Femur (tissue), 1 donor: ENCODE results near the gene KCNK1.

ENCODE experiments used
- DNase-seq: peaks from one replicate; pipeline ENCODE4 v3.0.0-alpha.2; 2017

The KCNK1 gene

DNA sequence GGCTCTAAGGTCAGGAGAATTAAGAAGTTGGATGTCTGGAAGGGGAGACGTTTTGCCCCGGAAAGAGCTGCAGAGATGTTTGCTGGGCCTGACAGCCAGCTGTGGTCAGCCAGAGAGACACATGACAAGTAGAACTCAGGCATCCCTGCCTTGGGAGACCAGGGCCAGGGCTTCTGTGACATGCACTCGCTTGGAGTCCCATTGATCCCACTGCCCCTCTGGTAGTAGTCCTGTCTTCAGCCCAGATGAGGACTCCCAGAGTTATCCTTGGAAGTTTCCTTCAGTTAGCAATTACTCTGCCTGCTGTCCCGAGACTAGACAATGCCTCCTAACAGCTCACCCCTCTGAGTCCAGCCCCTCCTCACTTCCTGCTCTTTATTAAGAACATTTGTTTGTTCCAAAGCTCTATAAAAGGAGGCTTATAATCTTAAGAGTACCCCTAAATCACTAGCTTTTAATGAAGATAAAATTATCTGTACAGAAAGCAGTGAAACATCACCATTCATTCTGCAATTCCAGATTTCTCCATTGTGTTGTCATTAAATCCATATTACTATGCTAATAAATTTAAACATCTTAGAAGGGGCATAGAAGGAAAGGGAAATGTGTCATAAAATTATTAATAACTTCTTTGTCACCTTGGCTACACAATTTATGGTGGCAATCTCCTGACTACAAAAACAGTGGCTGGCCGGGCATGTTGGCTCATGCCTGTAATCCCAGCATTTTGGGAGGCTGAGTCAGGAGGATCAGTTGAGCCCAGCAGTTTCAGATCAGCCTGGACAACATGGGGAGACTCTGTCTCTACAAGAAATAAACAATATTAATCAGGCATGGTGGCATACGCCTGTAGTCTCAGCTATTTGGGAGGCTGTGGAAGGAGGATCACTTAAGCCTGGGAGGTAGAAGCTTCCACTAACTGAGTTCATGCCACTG lies 94.2 kb downstream of the KCNK1 start:
- no peak for DNase-seq

DNA sequence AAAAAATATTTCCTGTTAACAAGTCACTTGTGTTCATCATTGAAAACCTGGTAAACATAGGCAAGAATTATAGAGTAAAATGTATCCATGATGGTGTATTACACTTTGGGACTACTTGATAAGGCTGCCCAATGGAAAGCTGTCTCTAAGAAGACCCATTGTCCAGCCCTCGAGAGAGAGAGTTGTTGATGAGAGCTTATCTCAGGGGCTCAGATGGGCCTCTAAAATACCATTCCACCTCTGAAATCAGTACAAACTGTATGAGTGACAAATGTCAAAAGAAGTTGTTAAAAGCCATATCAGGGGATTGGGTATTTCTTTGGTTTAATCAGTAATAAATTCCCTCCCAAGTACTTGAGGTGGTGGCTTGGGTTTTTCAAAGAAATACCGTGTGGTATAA lies 96.1 kb downstream of the KCNK1 start:
- no peak for DNase-seq

DNA sequence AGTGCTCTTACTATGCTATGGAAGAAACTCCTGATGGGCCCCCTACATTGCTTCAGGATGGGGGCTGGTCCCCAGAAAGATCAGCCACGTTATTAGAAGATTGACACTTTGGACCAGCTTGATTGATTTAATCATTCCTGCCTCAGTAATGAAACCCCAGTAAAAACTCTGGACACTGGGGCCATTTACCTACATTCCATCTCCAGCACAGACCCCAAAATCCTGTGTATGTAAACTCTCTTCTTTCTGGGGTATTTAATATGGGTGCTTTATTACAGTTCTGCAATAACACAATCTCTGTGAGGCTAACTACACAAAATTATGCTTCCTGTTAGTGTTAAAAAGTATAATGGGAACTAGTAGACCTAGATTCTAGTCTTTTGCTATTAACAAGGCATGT lies 96.6 kb downstream of the KCNK1 start:
- DNase-seq: no peak

DNA sequence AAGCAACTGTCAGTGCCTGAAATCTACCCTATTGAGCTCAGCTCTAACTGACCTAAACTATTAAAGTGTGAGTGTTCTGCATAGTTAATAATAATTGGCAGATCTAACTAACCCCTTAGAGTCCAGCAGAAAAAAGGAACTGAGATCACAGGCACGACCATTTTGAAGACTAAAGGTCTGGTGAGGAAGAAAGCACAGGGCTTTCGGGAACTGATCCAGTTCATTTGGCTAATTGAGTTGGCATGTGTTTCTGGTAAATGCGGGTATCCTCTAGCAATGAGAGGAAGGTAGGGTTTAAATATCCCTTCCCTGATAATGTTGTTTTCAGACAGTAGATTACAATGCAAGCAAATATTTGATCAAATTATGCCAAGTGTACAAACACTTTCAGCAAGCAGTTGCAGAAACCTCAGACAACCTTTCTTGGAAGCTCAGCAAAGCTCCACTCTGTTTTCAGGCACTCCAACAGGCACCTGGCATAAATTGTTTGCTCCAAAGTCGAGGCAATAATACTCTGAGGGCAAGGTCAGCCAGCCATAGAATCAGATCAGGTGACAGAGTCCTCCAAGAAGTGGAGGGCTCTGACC lies 100.8 kb downstream of the KCNK1 start:
- no peak for DNase-seq

DNA sequence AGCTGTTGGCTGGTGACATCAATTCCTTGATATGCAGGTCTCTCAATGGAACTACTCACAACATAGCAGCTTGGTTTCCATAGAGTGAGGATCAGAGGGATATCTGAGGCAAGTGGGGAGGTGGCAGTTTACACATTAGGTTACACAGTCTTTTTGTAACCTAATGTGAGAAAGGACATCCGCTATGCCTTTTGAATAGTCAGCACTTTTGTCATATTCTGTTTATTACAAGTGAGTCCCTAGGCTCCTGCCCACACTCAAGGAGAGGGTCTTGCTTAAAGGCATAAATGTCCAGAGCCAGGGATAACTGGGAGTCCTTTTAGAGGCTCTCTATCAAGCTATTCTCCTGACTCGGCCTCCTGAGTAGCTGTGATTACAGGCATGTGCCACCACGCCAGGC lies 104.2 kb downstream of the KCNK1 start:
- no peak for DNase-seq

DNA sequence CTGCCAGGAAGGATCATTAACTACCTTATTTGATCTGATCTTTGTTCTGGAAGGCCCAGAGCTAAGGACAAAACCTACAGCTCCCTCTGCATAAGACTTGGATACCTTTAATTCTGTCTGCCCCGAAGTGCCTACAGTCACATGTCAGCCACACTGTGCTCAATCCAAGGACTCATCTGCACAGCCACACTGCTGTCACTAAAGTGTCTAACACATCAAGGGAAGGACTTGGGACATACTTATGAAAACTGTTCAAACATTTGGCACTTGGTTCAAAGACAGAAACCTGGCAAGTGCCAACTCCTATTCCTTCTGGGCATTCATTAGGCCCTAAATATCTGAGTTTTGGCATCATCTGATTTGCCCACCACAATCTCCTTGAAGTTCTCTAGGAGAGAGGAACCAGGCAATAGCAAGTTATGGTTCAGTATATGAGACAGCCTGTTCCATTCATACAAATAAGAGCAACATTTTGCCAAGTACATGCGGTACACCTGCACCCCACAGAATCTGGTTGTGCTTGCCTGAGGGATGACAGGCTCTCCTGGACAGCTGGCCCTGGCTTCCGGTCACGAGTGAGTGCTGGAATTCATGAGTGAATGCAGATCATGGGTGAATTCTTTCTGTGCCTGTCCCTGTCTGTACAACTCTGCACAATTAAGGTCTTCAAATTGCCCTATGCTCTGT lies 105.9 kb downstream of the KCNK1 start:
- no peak for DNase-seq

DNA sequence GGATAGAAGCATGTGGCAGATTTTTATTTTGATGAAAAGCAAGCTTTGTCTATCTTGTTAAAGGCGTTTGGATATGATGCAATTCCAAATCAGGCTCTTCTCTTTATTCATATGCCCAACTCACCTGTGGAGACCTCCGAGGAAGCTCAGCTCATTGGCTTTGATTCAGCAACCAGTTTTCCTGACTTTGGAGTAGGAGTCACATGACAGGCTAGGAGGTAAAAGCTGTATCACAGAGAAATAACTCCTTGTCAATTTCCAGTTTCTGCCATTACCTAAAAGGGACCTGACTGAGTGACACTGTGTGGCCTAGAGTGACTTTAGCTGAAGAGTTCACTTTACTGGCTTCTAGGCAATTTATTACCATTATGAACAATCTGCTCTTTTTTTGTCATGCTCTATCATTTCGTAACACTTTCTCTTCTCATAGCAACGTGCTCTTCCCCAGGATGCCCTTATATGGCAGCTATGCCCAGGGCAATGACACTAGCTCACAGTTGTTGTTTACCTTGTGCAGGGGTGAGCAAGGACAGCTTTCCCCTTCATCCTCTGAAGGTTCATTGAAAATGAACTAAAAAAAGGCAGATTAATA lies 107.2 kb downstream of the KCNK1 start:
- DNase-seq: no peak
